Measurements from ENCODE around the gene ALDH9A1. TPM values are rescaled to one million over a fixed set of nuclear protein-coding genes. Genes with fewer than 3 reads are reported as not detected.

ALDH9A1 gene
- polyA plus RNA-seq, 4 donors: 53.0 to 73.2 (median 60.3) TPM

DNA sequence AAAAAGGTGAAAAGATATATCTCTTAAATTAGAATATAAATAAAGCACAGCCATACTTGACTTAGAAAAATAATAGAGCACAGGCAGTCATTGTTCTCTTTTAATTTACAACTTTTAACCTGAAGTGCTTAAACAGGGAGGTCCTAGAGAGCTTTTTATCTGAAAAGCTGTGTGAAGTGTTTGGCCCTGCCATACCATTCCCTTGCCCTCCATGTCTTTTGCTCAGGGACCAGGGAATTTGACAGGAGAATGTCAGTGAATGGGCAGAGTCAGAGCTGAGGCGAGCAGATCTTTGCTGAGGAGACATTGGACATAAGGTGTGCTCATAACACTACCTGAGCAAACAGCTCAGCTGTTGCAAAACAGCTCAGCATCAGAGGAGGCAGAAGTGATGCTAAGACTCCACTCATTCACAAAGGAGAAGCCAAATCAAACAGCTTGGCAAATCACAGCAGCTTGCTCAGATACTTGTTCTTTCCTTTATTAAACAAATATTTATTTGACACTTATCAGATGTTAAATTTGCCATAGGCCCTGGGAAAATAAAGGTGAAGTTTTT is 82.2 kb downstream of the ALDH9A1 start:
- no peaks in the 10 kb centered on the region for H3K9me3 ChIP-seq (ENCODE audit: control insufficient read depth in 2 of 2, insufficient read depth in 1 of 2, low read depth in 1 of 2, low read length in 1 of 2)
- 63 to 81% (median 67%) methylated on average over 1 of the region's 1 CpG for WGBS, 3 donors
- H3K27me3 ChIP-seq (ENCODE audit: control insufficient read depth in 3 of 3, insufficient read depth in 3 of 3, low read length in 3 of 3): no peaks in the 10 kb centered on the region
- FAIRE-seq (no peak), DNase-seq (no peak)
- H3K27ac ChIP-seq (ENCODE audit: low read depth in 1 of 3, low read length in 2 of 3): no peak overlapping the region
- H3K36me3 ChIP-seq (ENCODE audit: control insufficient read depth in 3 of 3, insufficient read depth in 2 of 3, low read depth in 1 of 3, low read length in 3 of 3): no peaks in the 10 kb centered on the region
- no peaks in the 10 kb centered on the region for H3K4me1 ChIP-seq (ENCODE audit: control insufficient read depth in 3 of 3, insufficient read depth in 2 of 3, low read depth in 1 of 3, low read length in 2 of 3)
- H3K4me3 ChIP-seq (ENCODE audit: low read depth in 1 of 3, low read length in 3 of 3): no peak overlapping the region

Other genes with a start within 250 kb of the ALDH9A1 start
- gene LRRC52, start 154.6 kb downstream of the ALDH9A1 start, polyA plus RNA-seq: not detected
- 100 to 1,000 TPM; 129 to 837 (median 545) TPM for gene MGST3, start 67.3 kb downstream of the ALDH9A1 start, polyA plus RNA-seq
- gene TMCO1, start 70.3 kb upstream of the ALDH9A1 start, polyA plus RNA-seq: 100 to 1,000 TPM in 2 of 4 donors, 10 to 100 TPM in 2; 68.7 to 143 (median 105) TPM
- gene UCK2, start 129.1 kb upstream of the ALDH9A1 start, polyA plus RNA-seq: 10 to 100 TPM; 22.2 to 37.6 (median 35.5) TPM